Stimulated activated CD8-positive, alpha-beta memory T cell treated with anti-CD3 and anti-CD28 coated beads, Interleukin-7, amount 100 ng/mL, for 4 hours (primary cell): Measurements from ENCODE around the gene MAPK14.
"Not testable (repeated sequence)": the region's sequence is repeated elsewhere in the genome, so short reads cannot be mapped to it uniquely, and the experiment has no call there.

Source experiments
- DNase-seq, 2 donors: peaks; one replicate each; pipeline ENCODE4 v3.0.0-alpha.2; 2020; ENCODE audit warnings: low read depth in 2 of 2

Gene MAPK14

DNA sequence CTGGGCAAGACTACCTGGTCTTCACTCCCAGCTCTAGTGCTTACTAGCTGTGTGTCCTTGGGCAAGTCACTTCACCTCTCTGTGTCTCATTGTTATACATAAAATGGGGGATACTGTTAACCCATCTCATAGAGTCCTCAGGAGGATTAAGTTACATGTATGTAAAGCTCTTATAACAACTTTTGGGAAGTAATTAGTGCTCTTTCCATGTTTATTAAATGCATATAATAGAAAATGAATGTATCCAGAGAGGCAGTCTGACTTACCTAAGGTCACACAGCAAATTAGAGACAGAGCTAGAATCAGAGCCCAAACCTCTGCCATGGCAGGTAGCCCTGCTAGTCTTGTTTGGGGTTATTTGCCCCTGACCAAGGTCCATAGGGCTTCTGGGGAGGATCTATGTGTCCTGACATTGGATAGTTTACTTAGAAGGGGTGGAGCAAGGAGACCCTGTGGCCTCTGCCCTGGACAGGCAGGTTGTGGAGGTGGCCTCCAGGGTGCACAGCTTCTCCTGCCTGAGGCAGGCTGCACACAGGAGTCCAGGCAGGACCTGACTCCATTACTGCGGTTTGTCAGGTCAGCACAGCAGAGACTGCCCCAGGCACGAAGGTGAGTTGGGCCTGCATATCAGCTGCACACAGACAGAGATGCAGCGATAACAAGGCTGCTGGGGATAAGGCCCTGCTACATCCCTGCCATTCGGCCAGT lies 94.3 kb downstream of the MAPK14 start:
- no peak for DNase-seq

DNA sequence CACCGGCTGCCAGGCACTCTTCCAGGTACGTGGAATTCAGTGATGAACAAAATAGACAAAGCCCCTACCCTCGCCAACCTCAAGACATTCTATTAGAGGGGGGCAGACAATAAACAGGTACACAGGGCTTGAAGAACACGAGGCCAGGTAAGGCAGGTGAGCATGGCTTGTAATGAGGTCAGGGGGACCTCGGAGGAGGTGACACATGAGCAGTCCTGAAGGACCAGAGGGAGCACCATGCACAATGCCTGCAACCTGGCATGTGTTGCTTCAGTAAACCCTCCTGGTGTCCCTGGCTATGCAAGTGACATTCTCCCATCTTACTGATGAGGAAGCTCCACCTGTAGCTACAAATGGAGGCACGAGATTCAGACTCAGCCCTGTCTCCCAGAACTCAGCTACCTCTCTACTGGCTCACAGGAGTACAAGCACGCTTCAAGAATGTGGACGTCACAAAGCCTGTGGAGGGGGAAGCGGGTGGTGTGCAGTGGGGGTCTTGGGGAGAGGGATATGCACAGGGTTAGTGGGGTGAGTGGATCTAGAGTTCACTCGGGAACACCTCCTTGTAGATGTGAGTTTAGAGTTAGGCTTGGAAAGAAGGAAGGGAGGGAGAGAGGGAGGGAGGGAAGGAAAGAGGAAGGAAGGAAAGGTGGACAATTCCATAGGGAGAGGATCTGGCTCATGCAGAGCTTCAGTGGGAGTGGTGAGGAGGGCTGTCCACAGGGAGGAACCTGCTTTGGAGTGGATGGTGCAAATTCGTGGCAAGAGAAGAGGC lies 95.1 kb downstream of the MAPK14 start:
- no peak for DNase-seq

DNA sequence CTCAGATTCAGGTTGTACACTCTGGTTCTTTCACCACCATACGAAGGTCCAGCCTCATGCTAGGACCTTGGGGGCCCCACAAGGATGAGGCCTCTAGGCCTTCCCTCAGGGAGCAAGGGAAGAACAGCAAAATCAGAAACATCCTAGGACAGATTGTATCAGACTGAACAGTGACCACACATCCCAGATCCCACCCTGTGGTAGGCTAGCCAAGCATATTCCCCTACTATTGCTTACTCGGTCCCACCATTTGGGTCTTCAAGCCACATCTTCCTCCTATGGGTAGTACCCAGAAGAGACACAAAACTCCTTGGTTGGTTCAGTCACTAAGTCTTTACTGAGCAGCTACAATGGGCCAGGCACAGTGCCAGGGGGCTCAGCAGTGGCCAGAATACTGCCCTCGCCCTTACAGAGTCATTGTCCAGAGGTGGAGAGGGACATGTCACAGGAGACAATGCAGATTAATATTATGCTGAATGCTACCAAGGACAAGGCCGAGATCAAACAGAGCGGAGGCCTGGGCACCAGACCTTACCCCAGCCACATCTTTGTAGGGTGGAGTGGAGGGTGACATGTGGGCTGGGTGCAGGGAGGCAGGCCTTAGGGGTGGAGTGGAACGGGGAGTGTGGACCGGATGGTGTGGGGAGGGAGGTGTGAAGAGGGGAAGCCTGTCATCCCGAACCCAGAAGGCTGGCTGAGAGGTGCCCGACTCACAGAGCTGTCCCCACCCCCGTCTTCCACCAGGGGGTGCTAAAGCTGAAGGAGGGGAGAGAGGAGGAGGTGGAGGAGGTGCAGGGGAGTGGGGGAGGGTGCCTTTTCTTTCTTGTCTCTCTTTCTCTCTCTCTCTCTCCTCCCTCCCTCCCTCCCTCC lies 95.9 kb downstream of the MAPK14 start:
- peak; percentile 80 to 84 for DNase-seq

DNA sequence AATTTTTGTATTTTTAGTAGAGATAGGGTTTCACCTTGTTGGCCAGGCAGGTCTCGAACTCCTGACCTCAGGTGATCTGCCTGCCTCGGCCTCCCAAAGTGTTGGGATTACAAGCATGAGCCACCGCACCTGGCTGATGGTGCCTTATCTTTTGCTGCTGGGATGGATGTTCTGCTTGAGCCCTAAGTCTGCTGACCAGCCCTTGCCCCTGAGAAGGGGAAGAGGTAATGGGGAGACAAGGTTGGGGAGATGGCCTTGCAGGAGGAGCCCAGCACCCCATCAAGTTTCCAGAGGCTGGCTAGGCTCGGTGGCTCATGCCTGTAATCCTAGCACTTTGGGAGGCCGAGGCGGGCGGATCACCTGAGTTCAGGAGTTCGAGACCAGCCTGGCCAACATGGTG lies 96.7 kb downstream of the MAPK14 start:
- DNase-seq = not testable (repeated sequence)

DNA sequence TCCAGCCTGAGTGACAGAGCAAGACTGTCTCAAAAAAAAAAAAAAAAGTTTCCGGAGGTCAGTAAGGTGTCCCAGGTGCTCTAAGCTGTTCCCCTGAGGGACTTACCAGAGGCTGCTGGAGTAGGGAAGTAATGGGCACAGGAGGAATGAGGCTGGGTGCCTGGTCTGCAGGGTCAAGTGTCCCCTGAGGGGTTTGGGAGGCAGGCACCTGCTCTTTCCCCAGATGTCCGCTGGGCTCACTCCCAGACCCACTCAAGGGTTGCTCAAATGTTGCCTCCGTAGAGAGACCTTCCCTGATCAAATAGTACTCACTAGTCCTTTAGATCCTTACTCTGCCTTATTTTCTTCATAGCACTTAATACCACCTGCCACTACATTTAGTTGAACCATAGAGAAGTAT lies 97.3 kb downstream of the MAPK14 start:
- DNase-seq = no peak

DNA sequence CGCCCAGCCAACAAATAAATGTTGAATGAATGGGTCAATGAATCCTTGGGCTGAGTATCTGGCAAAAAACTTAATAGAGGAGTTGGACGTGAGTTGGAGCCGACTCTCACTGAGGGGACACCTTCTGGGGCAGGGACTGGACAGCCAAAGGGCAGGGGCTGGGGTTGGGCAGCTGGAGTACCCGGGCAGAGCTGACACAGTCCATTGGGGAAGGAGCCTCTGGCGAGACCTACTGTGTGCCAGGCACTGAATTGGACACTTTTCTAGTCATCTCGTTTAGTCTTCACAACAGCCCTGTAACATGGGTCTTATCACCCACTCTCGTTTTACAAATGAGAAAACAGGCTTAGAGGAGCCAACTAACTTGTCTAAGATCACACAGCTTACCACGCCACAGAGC lies 98.0 kb downstream of the MAPK14 start:
- no peak for DNase-seq

GRCh38 chr6:36126121-36126520 lies 98.5 kb downstream of the MAPK14 start:
- DNase-seq = no peak

- no peak for DNase-seq
These were observed 99.2 kb downstream of the MAPK14 start for GRCh38 chr6:36126553-36127458.

GRCh38 chr6:36127462-36128016 lies 99.9 kb downstream of the MAPK14 start:
- DNase-seq = no peak

DNA sequence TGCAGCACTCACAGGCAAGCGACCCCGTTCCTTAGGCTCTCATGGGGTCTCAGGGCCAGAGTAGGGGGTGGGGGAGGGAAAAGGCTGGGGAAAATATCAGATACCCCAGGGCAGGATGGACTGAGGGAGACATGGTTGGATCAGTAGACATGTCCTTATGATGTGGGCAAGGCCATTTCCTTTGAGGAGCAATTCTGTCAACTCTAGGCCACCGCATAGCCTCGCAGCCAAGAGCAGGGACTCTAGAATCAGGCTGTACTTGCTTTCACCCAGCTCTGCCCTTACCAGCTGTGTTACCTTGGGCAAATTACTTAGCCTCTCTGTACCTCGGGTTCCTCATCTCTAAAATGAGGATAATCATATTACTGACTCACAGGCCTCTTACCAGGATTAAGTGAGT lies 100.5 kb downstream of the MAPK14 start:
- DNase-seq = no peak

DNA sequence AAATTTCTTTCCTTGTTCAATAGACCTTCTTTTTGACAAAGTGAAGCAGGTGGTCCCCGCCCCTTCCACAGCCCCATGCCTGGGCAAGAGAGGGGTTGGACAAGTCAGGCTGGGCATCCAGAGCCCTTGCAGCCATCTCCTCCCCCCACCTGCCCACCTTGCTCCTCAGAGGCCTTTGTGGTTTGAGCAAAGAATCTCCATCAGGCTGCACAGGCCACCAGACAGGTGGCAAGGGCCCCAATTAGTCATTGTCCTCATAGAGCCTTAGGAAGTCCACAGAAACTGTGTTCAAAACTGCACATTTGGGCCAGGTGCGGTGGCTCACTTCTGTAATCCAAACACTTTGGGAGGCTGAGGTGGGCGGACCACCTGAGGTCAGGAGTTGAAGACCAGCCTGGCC lies 101.2 kb downstream of the MAPK14 start:
- no peak for DNase-seq

GRCh38 chr6:36129334-36129733 lies 101.7 kb downstream of the MAPK14 start:
- not testable (repeated sequence) for DNase-seq

GRCh38 chr6:36129941-36130666 lies 102.5 kb downstream of the MAPK14 start, which contains the start of gene MAPK13:
Gene MAPK13 (plus strand): TSS chr6:36130513. CDS start chr6:36130583, 70 bp downstream.
- no peak for DNase-seq

DNA sequence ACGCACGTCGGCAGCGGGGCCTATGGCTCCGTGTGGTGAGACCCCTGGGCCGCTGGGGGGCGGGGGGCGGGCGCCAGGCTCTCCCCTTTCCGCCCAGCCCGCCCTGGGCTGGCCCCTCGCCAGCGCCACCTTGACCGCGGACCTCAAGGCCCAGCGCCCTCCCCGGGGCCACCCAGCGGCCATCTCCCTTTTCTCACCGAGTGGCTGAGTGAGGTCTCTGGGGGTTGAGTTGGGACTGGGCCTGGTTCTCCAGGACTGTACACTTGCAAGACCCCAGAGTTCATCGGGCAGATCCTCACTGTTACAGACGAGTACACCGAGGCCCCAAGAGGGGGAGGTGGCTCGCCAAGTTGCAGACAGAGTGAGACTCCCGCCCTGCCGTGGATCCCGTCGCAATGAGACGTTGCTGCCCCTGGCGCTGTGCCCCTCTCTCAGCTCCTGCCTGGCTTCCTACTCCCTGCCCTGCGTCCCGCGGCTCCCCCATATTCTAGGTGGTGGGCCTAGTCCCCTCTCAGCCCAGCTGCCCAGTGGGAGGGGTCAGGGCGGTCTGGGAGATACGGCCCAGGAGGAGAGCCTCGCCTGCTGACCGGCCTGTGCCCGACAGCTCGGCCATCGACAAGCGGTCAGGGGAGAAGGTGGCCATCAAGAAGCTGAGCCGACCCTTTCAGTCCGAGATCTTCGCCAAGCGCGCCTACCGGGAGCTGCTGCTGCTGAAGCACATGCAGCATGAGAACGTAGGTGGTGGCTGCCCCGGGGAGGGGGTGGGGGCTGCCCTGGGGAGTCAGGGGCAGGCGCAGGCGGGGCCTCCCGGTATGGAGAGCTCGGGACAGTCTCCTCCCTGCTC lies 103.3 kb downstream of the MAPK14 start:
- peak; percentile 42 to 68 for DNase-seq

DNA sequence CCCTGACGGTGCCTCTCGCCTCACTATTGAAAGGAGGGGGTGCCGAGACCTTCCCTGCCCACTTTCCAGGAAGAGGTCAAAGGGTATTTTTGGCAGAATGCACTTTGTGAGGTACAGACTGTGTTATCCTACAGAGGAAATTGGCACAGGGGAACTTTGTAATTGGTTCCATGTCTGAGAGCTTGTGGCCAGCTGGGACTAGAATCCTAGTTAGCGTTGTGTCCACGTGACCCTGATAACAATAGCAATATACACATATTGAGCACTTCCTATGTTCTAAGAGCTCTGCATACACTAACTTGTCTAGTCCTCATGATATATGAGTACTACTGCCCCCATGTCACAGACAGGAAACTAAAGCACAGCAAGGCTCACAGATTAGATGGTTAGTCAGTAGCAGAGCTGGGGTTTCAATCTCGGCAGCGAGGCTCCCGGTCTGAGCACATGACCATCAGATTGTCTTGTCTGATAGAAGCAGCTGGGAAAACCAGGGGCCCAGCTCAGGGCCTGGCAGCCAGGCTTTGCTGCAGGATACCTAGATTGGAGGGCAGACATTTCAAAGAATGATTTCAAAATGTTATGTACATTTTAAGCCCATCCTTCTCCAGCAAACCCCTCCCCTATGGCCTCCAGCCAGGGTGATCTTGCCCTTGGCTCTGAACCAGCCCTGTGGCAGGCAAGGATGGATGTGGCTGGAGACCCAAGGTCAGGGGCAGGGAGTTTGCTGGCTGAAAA lies 104.1 kb downstream of the MAPK14 start:
- DNase-seq = no peak

DNA sequence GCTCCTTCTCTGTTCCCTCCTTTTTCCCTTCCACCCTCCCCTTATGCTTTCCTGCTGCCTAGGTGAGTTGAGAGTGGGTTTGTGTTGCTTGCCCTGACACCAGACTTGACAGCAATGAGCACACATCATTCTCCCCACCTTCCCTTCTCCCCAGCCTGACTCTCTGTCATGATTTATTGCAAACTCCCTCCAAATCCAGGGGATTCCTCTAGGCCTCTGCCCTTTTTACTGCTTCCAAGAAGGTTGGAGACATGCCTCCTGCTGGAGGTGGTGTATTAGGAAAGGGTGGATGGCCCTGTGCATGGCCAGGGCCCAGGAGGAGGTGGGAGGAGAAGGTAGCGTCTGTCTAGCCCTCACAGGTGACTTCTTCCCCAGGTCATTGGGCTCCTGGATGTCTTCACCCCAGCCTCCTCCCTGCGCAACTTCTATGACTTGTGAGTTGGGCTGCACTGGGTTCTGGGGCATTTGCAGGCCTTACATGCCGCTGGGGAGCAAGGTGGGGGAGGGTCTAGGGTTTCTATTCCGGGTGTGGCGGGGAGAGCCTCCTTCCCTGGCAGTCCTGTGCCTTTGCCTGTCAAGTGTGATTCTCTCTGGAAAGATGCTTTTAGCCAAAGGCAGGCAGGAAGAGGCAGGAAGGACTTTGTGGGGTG lies 104.8 kb downstream of the MAPK14 start:
- DNase-seq = no peak

- no peak for DNase-seq
These were observed 105.5 kb downstream of the MAPK14 start for GRCh38 chr6:36133148-36133547.

- no peak for DNase-seq
These were observed 106.3 kb downstream of the MAPK14 start for GRCh38 chr6:36133912-36134311.
